ENCODE data around the gene TNFRSF1A. TPM values are rescaled to one million over a fixed set of nuclear protein-coding genes. Genes with fewer than 3 reads are reported as not detected.

Gene TNFRSF1A
- total and polyA plus RNA-seq, 9 of the 15 experiments (the other 6 are each of a cell fraction or from before 2014, with no cell fraction given): 0.76 to 43.5 (median 30.0) TPM

DNA sequence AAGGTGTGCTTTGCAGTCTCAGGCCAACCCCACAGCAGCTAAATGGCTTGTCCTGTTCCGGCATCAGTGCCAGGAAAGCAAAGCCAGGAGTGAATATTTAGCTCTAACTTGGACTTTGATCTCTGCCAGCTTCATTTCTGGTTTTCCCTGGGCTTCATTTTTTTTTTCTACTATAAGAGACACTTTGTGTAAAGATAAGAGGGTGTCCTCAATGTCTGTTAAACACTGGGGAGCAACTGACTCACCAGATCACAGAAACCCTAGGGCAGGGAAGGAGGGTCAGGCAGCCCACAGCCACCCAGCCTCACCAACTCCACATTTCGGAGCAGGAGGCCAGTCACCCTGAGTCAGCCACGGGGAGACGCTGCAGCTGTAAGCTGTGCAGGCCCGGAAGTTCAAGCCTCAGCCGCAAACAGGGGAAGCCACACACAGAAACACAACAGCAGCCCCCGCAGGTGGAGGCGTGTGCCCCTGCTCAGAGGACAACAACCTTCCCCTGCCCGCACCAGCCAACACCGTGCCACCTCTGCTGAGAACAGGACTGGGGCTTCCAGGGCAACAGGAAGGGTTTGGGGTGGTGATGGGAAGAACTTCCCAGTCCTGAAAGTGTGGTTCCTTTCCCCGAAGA, 6.3 kb downstream of the TNFRSF1A start (continued):
- TF ChIP-seq CEBPZ (IDR thresholded peaks at IDR 0.05; ENCODE audit: borderline replicate concordance, low read depth, low read length): no peak

DNA sequence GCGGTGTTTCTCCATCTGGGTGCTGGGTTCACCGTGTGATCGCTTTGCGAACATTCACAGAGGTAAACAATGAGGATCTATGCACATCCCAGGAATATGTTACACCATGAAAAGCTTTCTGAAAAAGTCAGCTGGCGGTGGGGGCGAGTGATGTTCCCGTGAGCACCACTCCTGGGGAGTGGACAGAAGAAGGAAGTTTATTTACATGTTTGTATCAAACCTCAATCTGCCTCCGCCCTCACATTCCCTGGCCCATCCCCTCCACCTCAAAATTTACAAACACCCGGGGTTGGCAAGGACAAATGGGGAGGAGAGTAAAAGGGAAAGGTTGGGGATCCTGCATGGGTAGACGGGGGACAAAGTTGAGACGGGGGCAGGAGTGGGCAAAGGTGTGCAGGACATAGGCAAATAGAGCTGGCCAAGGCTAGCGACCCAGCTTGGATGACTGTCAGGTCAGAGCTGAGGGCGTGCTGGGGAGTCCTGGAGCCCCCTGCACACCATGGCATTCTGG, 6.9 kb downstream of the TNFRSF1A start:
- Histone ChIP-seq H3K4me3 (no peak overlapping the region), H3K9me1 (ENCODE audit: control insufficient read depth, insufficient read depth, low read length) (no peaks in the 10 kb centered on the region), H3K36me3 (ENCODE audit: control insufficient read depth, insufficient read depth, low read length) (peaks cover 60% of the 10 kb centered on the region; the same call in 2 of the 3 replicates), H3K9me3 (replicated peaks; ENCODE audit: control insufficient read depth, insufficient read depth, low read depth, low read length) (no peaks in the 10 kb centered on the region), H3K27me3 (ENCODE audit: control insufficient read depth in 2 of 2, insufficient read depth in 2 of 2, low read length in 2 of 2) (no peaks in the 10 kb centered on the region), H3K27ac (ENCODE audit: extremely low read depth, low read depth, low read length) (peak overlapping the region; percentile 98), H2AFZ (ENCODE audit: low read depth, low read length) (0 out of 2 replicates have a peak overlapping the region, but pooled peaks have one; percentile 79), H3K4me1 (replicated peaks in 1 of 2; ENCODE audit: control insufficient read depth in 2 of 2, insufficient read depth in 2 of 2, low read length in 2 of 2) (peaks cover 23 to 43% of the 10 kb centered on the region in 2 experiments), H3K4me2 (ENCODE audit: insufficient read depth, low read length) (peak overlapping the region; percentile 82), H3K79me2 (ENCODE audit: control insufficient read depth, insufficient read depth, low read length) (peaks cover 51% of the 10 kb centered on the region), H3K9ac (ENCODE audit: insufficient read depth in 1 of 2, low read depth in 2 of 2, low read length in 2 of 2) (peak overlapping the region; percentile 85 to 93), H4K20me1 (replicated peaks; ENCODE audit: control insufficient read depth, insufficient read depth, low read length) (no peaks in the 10 kb centered on the region)
- ATAC-seq (no peak), DNase-seq (ENCODE audit: extremely low read depth in 1 of 4, low spot score in 3 of 4) (no peak), FAIRE-seq (no peak)
- CTCF ChIA-PET (ENCODE audit: low intra/inter-chr PET ratio): interaction anchor here (0.6 to 2.1 kb wide), 2 partner anchors 41 to 130 kb away, joined by 3 to 9 read pairs; no protein-coding TSS in a partner anchor
- in situ Hi-C loops (cut with MboI): loop anchor here (5.0 kb wide), 1 partner anchor 37 kb away; no protein-coding TSS in a partner anchor
- intact Hi-C loops (cut with micrococcal nuclease): loop anchor here (2.0 to 5.0 kb wide), 2 partner anchors 32 to 137 kb away; partner anchors contain the start of gene VAMP1
- POLR2A ChIA-PET: interaction anchor here (0.6 to 4.7 kb wide), 7 partner anchors 8 to 135 kb away, joined by 3 to 38 read pairs (median 6); partner anchors contain the start of gene VAMP1
- BruUV-seq (replicated peaks): no TSS peak
- WGBS (ENCODE audit: insufficient coverage, low coverage, missing lambda C conversion rate): 69% methylated on average over 10 of the region's 13 CpGs
- TF ChIP-seq TBP (optimal IDR thresholded peaks at IDR 0.05; ENCODE audit: low read depth, low read length) (no peak), SMARCE1 (IDR thresholded peaks at IDR 0.05) (no peak)

All from K562 (cell line).